A549 treated with RU486 at 1 μM for 4 hours (cell line): ENCODE results near the gene ATP6V0B. TPM values are rescaled to one million over a fixed set of nuclear protein-coding genes. Genes with fewer than 3 reads are reported as not detected.

ENCODE experiments used
- total RNA-seq: library from RNA; stranded (reverse); fragments of 200-300 nt; extraction: Qiagen RNA extraction; gene quantifications from 5 replicates; pipeline ENCODE4 v1.2.3, GENCODE V29; 2022; ENCODE audit warnings: low read depth

The ATP6V0B gene
- total RNA-seq, result 89.1 to 158 TPM (median 137 TPM) in 5 replicates

DNA sequence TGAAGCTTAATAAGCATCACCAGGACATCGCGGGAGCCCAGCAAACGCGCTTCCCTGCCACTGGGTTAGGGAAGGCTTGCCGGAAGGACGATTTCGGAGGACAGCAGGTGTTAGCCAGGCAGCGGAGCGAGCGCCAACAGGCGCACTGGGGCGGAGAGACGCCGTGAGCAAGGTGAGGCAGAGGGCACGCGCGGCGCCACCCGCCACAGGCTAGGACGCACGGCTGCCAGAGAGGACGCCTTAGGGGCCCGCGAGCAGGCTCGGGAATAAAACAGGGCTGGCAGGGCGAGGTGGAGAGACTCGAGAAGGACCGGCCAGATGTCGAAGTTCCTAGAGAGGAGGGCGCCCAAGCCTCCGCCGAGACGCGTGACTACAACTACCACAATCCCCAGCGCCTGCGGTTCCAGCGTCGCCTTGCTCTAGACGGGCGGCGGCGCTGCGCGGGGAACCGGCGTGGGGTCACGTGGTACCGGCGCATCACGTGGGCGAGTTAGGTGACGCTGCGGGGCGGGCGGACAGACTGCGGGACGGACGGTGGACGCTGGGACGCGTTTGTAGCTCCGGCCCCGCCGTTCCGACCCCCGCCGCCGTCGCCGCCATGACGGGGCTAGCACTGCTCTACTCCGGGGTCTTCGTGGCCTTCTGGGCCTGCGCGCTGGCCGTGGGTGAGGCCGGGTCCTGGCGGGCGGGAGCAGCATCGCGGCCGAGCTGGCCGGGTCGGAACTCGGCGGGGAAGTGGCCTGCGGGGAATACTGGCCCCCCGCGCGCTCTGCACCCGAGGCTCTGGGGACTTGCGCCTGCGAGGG lies at the start of gene ATP6V0B:
Gene ATP6V0B, plus strand, starts transcription at position 518 of the 806 bp plus-strand sequence. Its CDS starts 81 bp downstream, at position 599.

DNA sequence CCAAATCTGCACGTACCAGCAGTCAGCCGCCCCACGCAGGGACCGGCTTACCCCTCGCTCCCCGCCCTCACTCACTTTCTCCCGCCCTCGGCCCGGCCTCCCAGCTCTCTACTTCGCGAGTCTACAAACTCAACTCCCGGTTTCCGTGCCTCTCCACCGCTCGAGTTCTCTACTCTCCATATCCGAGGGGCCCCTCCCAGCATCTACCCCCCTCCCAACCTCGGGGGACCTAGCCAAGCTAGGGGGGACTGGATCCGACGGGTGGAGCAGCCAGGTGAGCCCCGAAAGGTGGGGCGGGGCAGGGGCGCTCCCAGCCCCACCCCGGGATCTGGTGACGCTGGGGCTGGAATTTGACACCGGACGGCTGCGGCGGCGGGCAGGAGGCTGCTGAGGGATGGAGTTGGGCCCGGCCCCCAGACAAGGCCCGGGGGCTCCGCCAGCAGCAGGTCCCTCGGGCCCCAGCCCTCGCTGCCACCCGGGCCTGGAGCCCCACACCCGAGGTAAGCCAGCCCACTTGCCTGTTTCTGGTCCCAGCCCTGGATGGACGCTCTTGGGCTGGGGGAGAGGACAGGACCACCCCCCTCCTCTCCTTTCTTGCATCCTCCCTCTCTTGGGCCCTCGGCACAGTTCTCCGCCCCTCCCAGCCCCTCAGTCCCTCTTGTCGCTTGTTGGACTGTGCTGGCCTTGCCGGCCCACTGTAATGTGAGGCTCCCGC lies 41.2 kb upstream of the ATP6V0B start, which contains the start of gene ARTN:
Gene ARTN, plus strand, starts transcription at position 416 of the 715 bp plus-strand sequence. CDS start 1,856 bp downstream, outside the sequence.

DNA sequence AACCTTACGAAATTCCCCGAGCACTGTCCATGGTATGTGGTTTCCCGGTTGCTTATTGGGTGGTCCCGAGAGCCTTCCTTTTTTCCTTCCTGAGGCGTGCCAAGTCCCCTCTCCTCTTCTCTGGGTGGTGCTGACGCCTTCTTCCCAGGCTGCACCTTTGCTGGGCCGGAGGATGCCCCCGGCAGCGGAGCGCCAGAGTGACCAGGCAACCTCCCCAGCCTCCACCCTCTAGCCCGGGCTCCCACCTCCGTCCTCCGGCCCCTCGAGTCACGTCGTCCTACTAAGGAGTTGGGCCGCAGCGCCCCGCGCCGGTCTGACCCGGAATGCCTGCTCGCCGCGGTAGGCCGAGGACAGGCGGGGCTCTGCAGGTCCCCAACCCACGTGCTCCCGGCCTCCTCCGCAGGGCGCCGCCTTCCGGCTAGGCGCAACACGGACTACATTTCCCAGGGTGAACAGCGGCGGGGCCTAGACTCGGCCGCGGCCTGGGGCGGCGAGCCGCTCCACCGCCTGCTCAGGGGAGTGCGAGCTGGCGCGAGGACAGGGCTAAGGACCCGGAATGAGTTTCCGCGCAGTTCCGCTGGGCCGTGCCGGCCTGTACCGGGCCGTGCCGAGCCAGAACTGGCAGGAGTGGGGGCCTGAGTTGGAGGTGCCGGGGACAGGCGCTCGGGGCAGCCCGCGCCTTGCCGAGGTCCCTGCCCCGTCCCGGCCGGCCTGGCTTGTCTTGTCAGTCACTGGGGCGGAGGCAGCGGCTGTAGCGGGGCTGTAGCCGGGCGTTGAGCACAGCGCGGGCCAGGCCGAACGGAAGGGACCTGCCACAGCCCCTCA lies 28.3 kb upstream of the ATP6V0B start, which contains the start of gene IPO13:
Gene IPO13, plus strand, starts transcription at position 715 of the 825 bp plus-strand sequence. CDS start 651 bp downstream, outside the sequence.

DNA sequence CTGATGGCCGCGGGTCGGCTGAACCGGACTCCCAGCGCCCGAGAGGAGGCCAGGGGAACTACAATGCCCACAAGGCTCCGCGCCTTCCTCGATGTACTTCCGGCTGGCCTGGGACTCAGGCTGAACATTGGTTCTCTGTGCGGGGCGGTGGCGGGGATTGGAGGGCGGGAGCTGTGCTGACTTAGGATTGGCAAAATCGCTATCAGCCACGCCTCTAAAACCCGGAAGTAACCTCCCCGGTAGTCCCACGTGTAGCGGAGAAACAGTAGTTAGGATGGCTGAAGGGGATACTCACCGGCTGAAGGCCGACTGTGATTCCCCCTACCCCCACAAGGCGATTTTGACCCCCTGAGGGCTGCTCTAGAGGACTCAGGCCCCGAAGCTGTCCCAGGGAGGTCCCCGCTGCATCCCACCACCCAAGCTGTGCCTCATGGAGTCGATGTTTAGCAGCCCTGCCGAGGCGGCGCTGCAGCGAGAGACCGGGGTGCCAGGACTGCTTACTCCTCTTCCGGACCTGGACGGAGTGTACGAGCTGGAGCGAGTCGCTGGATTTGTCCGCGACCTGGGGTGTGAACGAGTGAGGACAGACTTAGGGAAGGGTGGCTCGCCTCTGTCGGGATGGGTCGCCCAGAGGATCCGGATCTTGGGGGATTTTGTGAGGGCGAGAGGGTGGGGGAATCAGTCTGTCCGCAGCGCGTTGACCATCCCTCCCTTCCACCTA lies 4.9 kb upstream of the ATP6V0B start, which contains the start of gene DPH2:
Gene DPH2, plus strand, starts transcription at position 265 of the 721 bp plus-strand sequence. Its CDS starts 166 bp downstream, at position 431.

DNA sequence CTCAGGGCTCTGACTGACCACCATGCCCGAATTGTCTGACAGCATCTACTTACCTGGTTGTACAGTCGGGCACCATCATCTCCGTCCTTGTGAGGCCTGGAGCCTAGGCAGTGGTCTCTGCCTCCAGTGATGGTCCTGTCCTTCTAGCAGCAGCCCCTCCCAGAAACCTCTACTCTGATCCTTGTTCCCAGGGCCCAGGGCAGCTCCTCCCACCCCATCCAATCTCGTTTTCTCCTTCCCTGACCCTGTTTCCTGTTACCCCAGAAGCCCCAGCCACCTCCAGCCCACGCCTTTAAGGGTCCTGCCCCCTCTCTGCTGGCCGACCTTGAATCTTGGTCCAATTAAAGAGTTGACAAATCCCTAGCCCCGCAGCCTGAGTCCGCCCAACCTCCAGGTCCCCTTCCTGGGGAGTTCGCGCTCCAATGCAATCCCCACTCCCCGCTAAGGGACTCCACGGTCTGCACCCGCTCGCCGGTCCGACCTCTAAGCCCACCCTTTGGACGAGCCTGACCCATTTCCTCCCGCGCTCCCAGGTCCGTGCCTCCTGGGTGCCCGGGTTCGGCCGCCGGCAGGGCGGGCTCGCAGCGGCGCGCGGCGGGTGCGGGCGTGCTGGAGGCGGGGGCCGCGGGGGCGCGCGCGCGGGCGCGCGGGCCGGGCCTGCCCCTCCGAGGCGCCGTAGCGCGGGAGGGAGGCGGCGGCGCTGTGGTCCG lies 3.9 kb downstream of the ATP6V0B start, which contains the start of gene B4GALT2:
Gene B4GALT2, plus strand, starts transcription at position 660 of the 710 bp plus-strand sequence. CDS start 1,951 bp downstream, outside the sequence.

DNA sequence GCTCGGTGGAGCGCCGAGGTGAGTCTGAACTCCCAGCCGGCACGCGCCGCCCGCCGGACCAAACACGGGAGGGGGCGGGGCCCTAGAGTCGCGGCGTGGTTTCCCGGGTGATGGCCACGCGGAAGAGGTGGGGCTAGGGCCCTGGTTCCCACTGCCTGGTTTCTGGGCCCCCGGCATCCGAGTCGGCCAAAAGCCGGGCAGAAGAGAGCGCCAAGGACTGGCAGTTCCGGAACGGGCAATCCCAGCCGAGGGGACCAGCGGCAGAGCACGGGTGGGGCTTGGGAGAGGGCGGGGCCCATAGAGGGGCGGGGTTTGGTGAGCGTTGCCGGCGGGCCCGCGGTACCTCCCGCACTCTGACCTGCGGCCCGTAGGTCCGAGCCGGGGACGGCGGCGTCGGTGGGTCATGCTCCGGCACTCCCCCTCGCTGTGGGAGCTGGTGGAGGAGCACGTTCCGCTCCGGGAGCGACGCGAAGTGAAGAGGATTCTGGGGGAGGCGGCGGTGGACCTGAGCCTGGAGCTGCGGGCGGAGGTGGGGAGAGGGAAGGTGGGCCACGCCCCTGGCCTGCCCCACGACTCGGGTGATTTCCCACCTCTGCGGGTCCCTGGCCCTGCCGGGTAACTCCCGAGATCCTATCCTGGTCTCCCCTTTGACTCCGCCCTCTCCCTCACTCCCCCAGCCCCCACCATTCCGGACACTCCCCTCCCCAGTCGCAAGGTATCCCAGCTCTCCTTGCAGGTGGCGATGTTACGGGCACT lies 16.9 kb downstream of the ATP6V0B start, which contains the start of gene CCDC24:
Gene CCDC24, plus strand, starts transcription at position 124 of the 756 bp plus-strand sequence. Its CDS starts 280 bp downstream, at position 404.

Other genes with a start within 250 kb of the ATP6V0B start
- 0.15 to 0.51 TPM (median 0.22 TPM) in 5 replicates for gene ARTN, start 41.2 kb upstream of the ATP6V0B start, total RNA-seq
- 9.4 to 16.4 TPM (median 15.2 TPM) in 5 replicates for gene IPO13, start 28.0 kb upstream of the ATP6V0B start, total RNA-seq
- gene DPH2, start 5.0 kb upstream of the ATP6V0B start, total RNA-seq, result 38.6 to 43.3 TPM (median 41.0 TPM) in 5 replicates
- 43.9 to 72.3 TPM (median 64.9 TPM) in 5 replicates for gene B4GALT2, start 4.2 kb downstream of the ATP6V0B start, total RNA-seq
- gene CCDC24, start 16.6 kb downstream of the ATP6V0B start, total RNA-seq, result 5.9 to 7.6 TPM (median 7.3 TPM) in 5 replicates
- 12.8 to 17.3 TPM (median 14.6 TPM) in 5 replicates for gene SLC6A9, start 56.5 kb downstream of the ATP6V0B start, total RNA-seq
- gene KLF17, start 143.9 kb downstream of the ATP6V0B start, total RNA-seq, result 0.15 to 0.46 TPM (median 0.38 TPM) in 5 replicates
- gene KLF18, start 166.7 kb downstream of the ATP6V0B start, total RNA-seq, result not detected in 5 replicates
- gene DMAP1, start 238.5 kb downstream of the ATP6V0B start, total RNA-seq, result 17.9 to 20.4 TPM (median 19.1 TPM) in 5 replicates